ENCODE results near the gene GALNS.

GALNS gene

DNA sequence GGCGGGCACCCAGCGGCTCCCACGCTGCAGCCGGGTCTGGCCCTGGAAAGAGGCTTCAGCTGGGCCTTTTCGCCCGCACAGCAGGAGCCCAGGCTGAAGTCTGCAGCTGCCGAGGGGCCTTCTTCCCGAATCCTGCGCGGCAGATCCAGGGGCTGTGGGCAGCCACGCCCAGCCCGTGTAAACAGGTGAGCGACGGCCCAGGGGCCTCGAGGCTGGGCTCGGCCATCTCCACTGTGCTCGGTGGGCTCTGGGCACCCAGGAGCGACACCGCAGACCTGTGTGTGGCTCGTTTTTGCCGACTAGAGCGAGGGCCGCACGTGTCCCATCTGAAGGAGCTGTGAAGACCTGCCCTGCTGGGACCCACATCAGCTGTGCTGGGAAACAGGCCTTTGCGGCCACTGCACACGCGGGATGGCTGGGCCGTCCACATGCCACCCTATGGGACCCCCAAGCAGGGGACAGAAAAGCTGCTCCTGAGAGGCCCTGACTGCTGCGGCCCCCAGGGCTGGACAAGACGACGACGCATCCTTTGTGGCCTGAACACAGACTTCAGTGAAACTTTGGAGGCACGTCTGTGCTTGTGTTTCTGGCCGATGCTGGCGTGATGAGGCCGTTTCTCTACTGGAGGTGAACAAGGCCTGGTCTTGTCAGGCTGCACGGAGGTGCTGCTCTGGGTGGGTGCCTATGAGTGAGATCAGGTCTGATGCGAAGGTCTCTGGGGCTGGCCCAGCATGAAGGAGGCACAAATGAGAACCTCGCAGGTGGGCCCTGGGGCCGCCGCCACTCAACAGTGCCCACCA, 39.8 kb downstream of the GALNS start:
- DNase-seq (ENCODE audit: low spot score) = no peak

DNA sequence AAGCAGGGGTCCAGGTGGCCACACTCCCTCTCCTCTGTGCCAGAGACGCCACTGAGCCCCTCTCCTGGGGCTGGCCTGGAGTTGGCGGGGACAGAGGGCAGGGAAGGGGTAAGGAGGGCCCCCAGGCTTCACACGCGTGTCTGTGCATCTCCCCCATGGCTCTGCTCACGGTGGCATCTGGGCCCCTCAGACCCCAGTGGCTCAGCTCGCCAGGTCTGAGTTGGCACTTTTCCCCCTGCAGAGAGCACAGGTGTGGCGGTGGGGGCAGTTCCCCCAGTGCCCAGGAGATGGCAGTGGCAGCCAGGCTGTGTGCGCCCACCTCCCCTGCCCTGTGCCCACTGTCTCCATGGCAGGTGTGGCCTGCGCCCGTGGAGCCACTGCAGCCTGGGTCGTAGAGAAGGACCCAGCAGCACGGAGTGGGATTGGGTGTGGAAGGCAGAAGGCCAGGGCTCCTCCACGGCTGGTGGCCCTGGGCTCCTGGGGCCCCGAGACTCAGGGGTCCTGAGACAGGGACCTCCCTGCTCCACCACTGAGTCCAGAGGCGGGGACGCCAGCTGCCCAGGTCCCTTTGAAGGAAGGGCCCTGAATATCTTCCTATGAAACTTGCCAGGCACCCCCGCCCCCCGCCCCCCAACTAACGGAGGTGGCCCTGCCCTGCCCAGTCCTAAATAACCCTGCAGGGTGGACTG, 40.7 kb downstream of the GALNS start:
- DNase-seq (ENCODE audit: low spot score) = no peak

DNA sequence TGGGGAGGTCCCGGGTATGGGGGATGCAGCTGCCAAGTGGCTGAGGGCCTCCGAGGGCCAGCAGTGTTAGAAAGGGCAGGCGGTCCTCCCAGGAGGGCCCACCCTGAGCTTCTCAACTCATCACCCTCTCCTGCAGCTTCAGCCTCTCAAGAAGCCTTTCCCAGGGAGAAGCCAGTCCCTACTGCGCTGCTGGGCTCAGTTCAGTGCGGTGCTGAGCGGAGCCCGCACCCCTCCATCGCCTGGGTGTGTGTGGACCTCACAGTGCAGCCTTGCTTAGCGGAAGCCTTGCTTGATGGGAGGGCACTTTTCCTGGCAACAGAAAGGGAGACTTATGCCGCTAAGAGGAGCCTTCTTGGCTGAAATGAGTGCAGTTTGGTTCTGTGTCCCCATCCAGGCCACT, 41.5 kb downstream of the GALNS start:
- no peak for DNase-seq (ENCODE audit: low spot score)

DNA sequence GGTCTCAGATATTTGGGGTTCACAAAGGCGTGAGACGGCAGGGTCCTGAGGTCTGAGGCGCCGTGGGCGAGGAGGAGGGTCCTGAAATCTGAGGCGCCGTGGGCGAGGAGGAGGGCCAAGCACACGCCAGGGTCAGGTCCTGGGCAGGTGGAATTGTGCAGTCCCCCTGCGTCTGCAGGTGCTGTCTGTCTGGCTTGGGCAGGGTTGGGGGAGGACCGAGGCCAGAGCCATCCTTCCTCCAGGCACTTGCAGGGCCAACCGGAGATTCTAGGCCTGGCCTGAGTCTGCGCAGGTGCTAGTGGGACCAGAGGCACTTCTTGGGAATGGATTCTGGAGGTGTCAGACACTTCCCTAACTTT, 42.6 kb downstream of the GALNS start:
- no peak for DNase-seq (ENCODE audit: low spot score)

DNA sequence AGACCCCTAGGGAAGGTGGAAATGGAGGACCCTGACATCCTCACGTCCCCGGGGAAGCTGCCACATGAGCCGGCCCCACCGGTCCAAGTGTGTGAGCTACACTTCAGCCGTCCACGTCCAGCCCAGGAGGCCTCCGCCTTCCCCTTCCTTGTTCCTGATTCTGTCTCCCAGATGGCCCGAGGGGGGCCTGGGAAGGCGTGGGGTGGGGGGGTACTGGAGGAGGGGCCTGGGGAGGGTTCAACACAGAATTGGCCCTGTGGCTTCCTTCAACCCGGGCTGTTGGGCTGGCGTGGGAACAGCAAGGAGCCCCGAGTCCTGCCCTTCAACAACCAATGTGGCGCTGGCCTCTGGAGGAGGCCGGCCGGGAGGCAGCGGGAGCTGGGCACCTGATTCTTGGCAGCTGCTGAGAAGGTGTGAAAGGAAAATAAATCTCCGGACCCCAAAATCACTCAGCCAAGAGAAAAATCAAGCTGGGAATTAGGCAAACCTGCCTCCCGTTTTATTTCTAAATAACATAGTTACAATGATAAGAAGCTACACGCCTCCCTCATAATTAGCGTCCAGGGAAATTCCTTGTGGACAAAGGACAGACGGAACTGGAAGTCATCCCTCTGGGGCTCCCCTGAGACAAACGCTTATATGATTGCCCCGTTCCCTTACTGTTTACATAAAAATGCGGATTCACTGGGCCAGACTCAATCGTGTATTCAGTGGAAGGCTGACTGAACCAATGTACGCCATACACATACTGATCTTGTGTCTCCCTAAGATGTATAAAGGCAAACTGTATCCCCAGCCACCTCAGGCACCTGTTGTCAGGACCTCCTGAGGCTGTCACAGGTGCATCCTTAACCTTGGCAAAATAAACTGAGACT, 43.2 kb downstream of the GALNS start:
- DNase-seq (ENCODE audit: low spot score) = no peak

DNA sequence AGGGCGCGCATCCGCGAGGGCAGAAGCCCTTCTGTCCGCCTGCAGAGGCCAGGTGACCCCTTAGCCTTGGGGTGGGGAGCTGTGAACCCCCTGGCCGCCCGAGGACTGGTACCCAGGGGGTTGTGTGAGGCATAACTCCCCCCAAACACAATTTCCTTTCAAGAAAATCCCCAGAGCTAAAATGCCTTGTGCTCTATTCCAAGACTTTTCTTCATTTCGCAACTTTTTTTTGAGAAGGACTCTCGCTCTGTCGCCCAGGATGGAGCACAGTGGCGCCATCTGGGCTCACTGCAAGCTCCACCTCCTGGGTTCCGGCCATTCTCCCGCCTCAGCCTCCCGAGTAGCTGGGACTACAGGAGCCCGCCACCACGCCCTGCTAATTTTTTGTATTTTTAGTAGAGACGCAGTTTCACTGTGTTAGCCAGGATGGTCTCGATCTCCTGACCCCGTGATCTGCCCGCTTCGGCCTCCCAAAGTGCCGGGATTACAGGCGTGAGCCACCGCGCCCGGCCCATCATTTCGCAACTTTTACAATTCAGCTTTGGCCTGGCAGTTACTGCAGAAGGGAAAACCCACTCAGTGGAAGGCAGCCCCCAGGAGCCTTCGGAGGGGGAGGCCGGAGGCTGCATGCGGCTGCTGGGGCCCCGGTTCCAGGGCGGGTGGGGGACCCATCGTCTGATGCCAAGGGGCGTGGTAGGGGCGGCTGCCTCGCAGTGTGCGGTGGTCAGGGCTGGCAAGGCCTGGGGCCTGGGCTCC, 44.1 kb downstream of the GALNS start:
- peak; percentile 60 for DNase-seq (ENCODE audit: low spot score)

DNA sequence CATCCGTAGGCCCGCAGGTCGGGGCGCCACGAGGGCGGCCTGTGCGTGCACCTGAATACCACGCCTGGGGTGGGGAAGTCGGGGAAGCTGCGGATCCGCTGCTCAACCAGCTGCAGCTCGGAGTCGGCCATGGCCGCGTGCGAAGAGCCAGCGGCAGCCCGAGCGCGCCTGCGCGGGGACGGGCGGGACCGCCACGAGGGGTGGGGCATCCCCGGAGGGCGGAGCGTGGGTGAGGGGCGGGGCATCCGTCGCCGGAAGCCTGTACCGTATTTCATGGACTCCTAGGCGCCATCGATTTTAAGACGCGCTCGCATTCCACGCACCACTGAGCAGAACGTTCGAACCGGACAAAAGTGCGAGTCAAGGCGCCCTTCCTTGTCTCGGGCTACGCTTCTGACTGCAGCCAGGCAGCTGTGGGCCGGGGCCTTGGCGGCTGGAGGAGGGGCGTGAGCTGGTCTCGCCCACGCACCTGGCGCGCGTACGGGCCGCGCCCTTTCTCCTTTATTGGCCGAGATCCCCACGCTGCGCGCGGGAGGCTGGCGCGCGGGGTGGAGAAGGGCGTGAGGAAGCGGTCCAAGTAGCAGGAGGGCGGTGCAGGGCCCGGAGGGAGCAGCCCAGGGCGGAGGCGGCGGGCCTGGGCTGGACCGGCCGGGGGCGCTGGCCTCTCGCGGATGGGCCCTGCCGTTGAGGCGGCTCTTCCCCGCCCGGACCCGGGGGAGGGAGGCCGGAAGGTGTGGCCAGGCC, 44.8 kb downstream of the GALNS start, which contains the start of gene APRT:
Gene APRT (minus strand): TSS at position 160 of the 744 bp plus-strand sequence. CDS start 29 bp downstream, at position 131.
- peak; percentile 95 for DNase-seq (ENCODE audit: low spot score)

DNA sequence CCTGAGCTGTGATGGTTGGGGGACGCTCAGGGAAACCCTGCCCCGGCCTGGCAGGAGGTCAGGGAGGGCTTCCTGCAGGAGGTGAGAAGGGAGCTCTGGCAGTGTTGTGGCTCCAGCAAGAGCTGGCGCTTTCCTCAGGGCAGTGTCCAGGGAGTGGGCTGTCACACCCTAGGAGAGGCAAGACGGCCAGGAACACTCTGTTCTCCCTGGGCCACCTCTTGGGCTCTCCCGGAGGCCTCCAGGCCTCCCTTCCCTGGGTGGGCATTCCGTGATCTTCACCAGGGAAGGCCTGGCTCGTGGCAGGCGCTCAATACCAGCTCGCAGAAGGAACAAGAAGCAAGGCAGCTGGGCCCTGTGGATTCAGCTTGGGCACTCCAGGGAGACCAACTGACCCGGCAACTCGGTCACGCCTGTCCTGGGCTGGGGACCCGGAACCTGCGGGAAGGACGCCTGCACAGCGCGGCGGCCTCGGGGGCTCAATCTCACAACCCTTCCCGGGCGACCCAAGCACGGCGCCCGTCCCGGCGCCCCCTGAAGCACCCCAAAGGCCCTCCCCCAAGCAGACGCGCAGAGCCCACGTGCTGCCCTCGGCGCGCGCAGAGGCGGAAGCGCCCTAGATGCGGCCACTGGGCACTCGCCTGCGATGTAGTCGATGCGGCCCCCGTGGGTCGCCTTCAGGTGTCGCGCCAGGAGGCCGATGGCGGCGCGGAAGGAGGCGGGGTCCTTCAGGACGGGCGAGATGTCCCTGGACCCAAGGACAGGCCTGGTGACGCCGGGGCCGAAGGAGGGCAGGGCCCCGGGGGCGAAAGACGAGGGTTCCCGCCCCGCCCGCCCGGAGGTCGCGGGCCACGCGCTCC, 45.6 kb downstream of the GALNS start:
- DNase-seq (ENCODE audit: low spot score) = peak; percentile 89

DNA sequence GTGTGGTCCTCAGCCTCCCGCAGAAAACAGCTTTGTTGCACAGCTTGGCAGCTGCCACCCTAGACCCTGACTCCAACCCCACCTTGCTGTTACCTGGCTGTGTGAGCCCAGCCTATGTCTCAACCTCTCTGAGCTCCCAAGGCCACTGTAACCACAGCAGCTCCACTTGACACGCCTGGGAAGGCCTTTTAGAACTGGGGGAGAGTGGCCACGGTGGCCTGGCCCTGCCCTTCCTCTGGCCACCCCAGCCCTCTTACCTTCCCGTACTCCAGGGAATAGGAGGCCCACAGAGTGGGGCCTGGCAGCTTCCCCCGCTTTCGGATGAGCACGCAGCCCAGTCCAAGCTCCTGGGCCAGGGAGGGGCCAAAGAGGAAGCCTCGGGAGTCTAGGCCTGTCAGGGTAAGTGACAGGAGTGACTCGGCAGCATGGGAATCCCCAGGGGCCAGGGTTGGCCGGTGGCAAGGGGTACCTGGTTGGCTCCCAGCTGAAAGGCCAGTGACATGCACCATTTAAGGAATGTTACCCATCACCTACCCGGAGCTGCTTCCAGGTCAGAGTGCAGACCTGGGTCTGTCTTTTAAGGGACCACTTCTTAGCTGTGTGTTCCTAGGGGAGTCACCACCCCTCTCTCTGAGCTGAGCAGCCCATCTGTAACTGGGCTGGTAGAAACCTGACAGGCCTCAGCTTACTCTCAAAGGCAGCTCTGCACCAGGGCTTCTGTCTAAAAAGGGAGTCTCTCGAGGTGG, 46.4 kb downstream of the GALNS start:
- DNase-seq (ENCODE audit: low spot score) = peak; percentile 66

DNA sequence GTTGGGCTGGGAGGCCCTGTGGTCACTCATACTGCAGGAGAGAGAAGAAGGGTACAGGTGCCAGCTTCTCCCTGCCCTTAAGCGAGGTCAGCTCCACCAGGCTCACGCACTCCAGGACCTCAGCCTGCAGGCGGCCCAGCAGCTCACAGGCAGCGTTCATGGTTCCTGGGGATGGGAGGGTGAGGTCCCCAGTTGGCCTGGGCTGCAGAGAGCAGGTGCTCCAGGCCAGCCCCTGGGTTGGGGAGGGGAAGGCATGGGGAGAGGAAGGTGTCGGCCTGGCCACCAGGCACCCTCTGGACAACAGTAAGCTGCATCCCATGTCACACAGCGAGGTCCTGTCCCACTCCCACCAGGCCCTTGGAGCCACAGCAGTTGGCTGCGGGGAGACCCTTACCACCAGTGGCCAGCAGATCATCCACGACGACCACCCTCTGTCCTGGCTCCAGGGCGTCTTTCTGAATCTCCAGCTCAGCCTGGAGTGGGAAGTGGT, 47.0 kb downstream of the GALNS start:
- peak; percentile 45 for DNase-seq (ENCODE audit: low spot score)

DNA sequence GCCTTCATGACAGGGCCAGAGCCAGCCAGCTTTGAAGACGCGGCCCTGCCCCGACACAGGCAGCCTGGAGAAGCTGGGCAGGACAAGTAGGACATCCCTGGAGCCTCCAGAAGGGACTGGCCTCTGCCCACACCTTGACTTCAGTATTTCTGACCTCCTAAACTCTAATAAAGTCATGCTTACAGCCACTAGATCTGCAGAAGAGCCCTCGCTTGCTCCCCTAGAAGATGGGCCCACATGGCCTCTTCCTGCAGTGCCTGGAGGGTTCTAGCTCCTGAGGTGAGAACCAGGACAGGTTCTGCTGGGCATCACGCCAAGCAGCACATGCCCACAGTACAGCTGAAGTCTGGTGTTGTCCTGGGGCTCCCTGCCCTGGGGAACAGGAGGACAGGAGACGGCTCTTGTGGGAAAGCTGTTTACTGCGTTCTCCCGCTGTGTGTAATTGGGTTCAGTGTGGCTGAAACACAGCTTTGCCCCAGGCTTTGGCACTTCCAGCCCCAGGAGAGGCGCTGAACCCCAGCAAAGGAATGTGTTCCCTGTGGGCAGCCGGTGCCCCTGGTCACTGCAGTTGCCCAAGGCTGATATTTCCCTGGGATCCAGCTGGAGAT, 47.6 kb downstream of the GALNS start:
- DNase-seq (ENCODE audit: low spot score) = no peak

DNA sequence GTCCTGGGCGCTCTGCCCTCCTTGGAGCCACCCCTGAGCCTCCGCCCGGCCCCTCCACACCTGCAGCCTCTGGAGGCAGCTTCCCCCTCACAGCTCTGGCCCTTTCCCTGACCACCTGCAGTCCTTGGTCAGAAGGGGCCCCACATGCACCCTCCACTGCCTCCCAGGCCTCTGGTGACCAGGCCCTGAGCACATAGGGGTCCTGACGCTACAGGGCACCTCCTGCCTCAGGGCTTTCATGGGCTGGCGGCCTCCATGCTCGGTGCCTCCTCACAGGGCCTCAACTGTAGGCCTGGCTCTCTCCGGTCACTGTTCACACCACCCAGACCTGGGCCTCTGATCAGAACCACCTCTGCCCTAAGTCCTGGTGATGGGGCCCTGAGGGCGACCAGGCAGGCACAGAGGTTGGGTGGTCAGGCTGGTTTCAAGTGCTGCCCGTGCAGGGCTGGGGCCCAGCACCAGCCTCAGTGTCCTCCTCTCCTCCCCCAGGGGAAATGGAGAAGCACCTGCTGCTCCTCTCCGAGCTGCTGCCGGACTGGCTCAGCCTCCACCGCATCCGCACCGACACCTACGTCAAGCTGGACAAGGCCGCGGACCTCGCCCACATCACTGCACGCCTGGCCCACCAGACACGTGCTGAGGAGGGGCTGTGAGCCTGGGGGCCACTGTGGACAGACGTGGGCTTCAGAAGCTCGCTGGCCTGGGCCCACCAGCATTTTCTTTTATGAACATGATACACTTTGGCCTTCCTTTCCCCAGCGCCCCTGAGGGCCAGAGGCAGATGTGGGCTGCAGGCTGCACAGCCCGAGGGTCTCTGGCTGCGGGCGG, 48.9 kb downstream of the GALNS start:
- no peak for DNase-seq (ENCODE audit: low spot score)

DNA sequence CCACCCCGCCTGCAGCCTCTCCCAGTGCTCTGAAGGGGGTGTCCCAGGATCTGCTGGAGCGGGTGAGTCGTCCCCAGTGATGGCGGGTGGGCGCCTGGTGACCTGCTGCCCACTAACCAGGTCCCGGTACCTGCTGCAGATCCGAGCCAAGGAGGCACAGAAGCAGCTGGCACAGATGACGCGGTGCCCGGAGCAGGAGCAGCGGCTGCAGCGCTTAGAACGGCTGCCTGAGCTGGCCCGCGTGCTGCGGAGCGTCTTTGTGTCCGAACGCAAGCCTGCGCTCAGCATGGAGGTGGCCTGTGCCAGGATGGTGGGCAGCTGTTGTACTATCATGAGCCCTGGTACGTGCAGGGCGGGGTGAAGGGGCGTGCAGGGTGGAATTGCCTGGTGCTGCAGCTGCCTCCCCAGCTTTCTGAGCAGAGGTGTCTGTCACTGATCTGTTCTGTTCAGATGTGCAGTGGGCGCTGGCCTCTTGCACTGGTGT, 49.6 kb downstream of the GALNS start:
- no peak for DNase-seq (ENCODE audit: low spot score)

DNA sequence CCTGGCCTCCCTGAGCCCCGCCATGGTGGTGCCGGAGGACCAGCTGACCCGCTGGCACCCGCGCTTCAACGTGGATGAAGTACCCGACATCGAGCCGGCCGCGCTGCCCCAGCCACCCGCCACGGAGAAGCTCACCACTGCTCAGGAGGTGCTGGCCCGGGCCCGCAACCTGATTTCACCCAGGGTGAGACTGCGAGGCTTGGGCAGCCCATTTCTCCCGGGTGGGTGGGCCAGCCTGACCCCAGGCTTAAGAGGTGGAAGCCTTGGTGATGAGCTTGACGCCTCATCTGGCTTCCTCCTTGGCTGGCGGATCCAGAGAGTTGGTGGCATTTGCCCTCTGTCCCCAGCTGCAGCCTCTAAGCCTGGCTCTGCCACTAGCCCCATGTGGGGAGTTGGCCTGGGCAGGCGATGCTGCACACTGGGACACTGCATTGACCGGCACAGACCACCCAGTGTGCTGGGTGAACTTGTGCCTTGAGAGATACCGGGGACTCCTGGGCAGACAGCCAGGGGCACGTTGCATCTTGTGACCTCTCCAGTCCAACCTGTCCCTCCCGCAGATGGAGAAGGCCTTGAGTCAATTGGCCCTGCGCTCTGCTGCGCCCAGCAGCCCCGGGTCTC, 50.1 kb downstream of the GALNS start:
- no peak for DNase-seq (ENCODE audit: low spot score)

DNA sequence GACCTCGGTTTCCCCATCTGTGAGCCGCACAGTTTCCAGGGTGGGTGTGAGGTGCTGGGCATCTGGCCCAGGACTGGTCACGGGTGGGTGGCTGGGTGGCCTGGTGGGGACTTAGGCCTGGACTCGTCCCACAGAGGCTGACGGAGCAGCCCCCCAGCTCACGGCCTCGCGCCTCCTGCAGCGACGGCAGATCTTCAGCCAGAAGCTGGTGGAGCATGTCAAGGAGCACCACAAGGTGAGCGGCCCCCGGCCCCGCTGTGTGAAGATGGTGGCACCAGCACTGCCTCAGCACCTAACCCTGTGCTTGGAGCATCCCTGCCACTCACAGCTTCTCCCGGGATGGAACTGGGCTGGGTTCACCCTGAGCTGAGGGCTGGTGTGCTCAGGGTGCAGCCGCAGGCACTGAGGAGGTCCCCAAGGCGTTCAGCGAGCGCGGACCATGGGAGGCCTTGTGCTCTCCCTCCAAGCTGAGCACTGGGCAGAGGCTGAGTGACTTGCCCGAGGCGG, 50.8 kb downstream of the GALNS start:
- no peak for DNase-seq (ENCODE audit: low spot score)

DNA sequence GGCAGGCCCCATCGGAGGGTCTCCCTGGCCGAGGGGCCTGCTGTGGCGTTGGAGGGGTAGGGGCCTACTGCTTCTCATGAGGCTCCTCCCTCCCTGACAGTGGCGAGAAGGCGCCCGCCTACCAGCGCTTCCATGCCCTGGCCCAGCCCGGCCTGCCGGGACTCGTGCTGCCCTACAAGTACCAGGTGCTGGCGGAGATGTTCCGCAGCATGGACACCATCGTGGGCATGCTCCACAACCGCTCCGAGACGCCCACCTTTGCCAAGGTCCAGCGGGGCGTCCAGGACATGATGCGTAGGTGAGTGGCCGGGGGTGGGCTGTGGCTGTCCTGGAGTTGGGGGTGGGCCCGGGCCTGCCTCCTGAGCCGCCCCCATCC, 51.4 kb downstream of the GALNS start:
- DNase-seq (ENCODE audit: low spot score) = no peak
